COLO668 (cell line): Measurements from ENCODE around the gene MPP7.
A peak's percentile ranks its signal among the peaks of the same experiment; 100 is the strongest.
"Not testable (repeated sequence)": the region's sequence is repeated elsewhere in the genome, so short reads cannot be mapped to it uniquely, and the experiment has no call there.

Source experiments
- DNase-seq: peaks from one replicate; lab custom pipeline; 2025; ENCODE audit not compliant: unreplicated experiment; lab: John Stamatoyannopoulos, UW

MPP7 gene

GRCh38 chr10:28302638-28303488 is at the start of gene MPP7:
Gene MPP7, minus strand, starts transcription at chr10:28303064. Its CDS starts 64,460 bp downstream, at chr10:28238604.
- peak; percentile 93 for DNase-seq

GRCh38 chr10:28349892-28350291 is 47.0 kb upstream of the MPP7 start:
- DNase-seq, result no peak

DNA sequence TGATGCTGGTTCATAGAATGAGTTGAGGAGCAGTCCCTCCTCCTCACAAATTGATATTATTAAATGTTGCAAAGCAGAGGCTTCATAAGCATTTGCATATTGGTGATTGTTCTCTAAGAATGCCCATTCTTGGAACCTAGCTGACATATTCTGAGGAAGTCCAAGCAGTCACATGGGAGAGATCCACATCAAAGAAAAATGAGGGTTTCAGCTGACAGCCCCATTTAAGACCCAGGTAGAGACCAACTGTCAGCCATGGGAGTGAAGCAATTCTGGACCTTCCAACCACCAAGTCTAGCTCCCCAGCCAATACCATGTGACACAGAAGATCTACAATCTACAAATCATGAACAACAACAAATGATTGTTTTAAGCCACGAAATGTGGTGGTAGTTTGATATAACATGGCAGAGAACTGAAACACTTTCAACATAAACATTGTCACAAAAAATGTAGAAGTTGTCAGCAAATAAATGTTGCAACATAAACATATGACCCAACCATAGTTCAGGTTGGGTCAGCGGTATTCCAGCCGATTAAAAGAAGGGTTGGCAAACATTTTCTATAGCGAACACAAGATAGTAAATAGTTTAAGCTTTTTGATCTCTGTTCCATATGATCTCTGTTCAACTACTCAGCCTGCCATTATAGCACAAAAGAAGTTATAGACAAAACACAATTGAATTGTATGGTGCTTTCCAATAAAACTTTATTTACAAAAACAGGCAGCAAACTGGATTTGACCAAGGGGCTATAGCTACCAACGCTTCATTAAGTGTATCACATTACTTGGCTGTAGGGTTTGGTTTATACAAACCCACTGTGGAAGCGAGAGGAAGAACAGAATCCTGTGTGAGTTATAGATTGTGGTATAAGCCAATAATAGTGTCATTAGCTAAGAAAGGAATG is 41.4 kb upstream of the MPP7 start:
- no peak for DNase-seq

- no peak for DNase-seq
These were observed 40.4 kb upstream of the MPP7 start for GRCh38 chr10:28343252-28343651.

DNA sequence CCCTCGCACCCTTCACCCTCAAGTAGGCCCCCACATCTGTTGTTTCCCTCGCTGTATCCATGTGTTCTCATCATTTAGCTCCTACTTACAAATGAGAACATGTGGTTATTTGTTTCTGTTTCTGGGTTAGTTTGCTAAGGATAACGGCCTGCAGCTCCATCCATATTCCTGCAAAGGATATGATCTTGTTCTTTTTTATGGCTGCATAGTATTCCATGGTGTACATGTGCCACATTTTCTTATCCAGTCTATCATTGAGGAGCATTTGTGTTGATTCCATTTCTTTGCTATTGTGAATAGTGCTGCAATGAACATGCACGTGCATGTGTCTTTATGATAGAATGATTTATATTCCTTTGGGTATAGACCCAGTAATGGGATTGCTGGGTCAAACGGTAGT is 38.8 kb upstream of the MPP7 start:
- DNase-seq, result not testable (repeated sequence)

GRCh38 chr10:28332726-28333125 is 29.9 kb upstream of the MPP7 start:
- DNase-seq, result peak; percentile 3

DNA sequence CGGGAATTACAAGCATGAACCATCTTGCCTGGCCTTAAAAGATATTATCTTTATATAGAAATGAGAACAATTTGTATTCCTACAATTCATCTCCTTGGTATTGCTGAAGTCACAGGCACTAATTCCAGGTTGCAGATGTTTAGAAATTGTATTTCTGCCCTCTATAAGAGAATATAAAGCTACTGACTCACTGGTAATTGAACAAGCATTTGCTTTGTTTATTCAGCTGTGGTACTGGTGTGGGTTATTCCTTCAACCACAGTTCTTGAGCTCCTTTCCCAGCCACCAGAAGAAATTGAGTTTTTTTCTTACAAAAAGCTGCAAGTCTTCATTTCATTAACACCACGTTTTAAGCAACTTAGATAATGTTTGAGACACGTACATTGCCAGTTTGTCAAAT is 29.0 kb upstream of the MPP7 start:
- DNase-seq, result no peak

GRCh38 chr10:28331066-28331465 is 28.2 kb upstream of the MPP7 start:
- no peak for DNase-seq

DNA sequence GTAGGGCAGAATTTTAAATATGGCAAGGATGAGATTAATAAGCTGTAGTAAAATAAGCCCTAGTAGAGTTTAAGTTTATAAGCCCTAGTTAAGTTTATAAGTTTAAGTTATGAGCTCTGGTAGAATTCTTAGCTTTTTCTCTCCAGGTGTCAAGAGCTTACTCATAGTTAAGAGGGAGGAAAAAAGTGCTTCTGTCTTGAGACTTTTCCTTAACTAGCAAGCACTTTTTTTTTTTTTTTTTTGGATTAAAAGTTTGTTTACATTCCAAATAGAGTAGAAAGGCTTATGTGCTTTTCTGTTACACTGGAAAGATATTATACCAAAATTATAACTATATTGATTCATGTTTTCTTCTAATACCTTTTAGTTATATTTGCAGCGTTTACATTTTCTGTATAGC is 25.5 kb upstream of the MPP7 start:
- DNase-seq, result no peak

DNA sequence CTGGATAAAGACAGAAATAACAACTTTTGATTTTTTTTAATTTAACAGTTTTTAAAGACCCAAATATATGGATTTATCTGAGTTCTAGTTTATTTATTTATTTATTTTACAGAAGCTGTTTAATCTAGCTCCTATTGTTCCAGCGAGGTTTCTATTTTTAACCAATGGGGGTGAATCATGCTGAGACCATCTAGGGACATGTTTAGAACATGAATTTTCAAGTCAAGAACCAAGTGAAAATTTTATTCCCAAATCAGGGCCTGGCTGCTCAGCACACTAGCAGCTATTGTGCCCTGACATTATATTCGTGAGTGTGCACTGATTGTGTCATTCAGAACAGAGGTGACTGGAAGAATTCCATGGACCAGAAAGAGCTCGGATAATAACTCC is 24.6 kb upstream of the MPP7 start:
- DNase-seq, result no peak

- peak; percentile 4 for DNase-seq
These were observed 23.9 kb upstream of the MPP7 start for GRCh38 chr10:28326516-28327490.

- DNase-seq, result no peak
These were observed 17.9 kb upstream of the MPP7 start for GRCh38 chr10:28320799-28321198.

GRCh38 chr10:28320090-28320489 is 17.2 kb upstream of the MPP7 start:
- DNase-seq, result no peak

DNA sequence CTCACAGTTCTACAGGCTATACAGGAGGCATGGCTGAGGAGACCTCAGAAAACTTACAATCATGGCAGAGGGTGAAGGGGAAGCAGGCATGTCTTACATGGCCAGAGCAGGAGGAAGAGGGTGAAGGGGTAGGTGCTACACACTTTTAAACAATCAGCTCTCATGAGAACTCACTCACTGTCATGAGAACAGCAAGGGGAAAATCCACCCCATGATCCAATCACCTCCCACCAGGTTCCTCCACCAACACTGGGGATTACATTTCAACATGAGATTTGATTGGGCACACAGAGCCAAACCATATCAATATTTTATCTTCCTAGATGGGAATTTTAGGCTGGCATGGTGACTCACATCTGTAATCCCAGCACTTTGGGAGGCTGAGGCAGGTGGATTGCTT is 16.2 kb upstream of the MPP7 start:
- DNase-seq, result not testable (repeated sequence)

- DNase-seq, result no peak
These were observed 15.8 kb upstream of the MPP7 start for GRCh38 chr10:28318626-28319025.

- DNase-seq, result no peak
These were observed 14.9 kb upstream of the MPP7 start for GRCh38 chr10:28317760-28318159.

GRCh38 chr10:28316696-28317095 is 13.8 kb upstream of the MPP7 start:
- DNase-seq, result no peak

- DNase-seq, result no peak
These were observed 12.3 kb upstream of the MPP7 start for GRCh38 chr10:28315140-28315539.

DNA sequence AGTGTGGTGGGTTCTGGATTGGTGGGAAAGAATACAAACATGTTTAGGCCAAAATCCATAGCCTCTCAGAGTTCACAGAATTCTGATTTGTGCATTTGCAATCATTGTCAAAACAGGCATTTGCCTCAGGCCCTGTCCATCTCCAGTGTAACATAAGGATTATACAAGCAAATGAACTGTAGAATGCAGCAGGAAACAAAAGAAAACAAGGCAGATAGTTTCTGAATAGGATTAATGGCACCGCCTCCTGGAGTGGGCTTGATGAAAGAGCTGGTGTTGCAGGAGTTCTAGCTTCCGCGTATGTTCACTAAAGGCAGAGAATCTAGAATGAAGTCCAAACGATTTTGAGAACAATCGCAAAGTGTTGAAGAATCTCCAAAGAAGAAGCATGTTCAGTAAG is 11.3 kb upstream of the MPP7 start:
- DNase-seq, result no peak

- no peak for DNase-seq
These were observed 9.7 kb upstream of the MPP7 start for GRCh38 chr10:28312572-28312971.

GRCh38 chr10:28311104-28311503 is 8.2 kb upstream of the MPP7 start:
- no peak for DNase-seq
